GM23338 (cell line): ENCODE measurements around the gene WIPI1. TPM values are rescaled to one million over a fixed set of nuclear protein-coding genes. Genes with fewer than 3 reads are reported as not detected.

Experiments
- ATAC-seq: fragments of 200-7000 bp; cut with Tn5 transposase; 3 replicates; pipeline ENCODE4 v1.9.1; 2020
- DNase-seq: peaks from one replicate; pipeline ENCODE4 v3.0.0-alpha.2; 2015; ENCODE audit warnings: low spot score
- H2AFZ ChIP-seq: fragments of 200-600 bp; sonication (generic); 2 replicates; pipeline ENCODE4 v1.8.0; 2016; ENCODE audit warnings: antibody characterized with exemption, mild to moderate bottlenecking, moderate library complexity
- H3F3A ChIP-seq: fragments of 200-600 bp; sonication (generic); replicated peaks from 2 replicates; pipeline ENCODE4 v1.8.0; 2017; ENCODE audit warnings: antibody characterized with exemption, mixed run types, low read depth
- H3K27ac ChIP-seq: fragments of 200-600 bp; sonication (generic); 2 replicates; pipeline ENCODE4 v1.6.1; 2016; ENCODE audit warnings: low read depth
- H3K27me3 ChIP-seq: fragments of 200-600 bp; sonication (generic); 2 replicates; pipeline ENCODE4 v1.8.0; 2016; ENCODE audit warnings: mild to moderate bottlenecking, mixed run types, moderate library complexity; ENCODE audit not compliant: insufficient read depth
- H3K36me3 ChIP-seq: fragments of 200-600 bp; sonication (generic); 2 replicates; pipeline ENCODE4 v1.8.0; 2016; ENCODE audit warnings: mild to moderate bottlenecking; ENCODE audit not compliant: insufficient read depth
- H3K4me1 ChIP-seq: fragments of 200-600 bp; sonication (generic); 2 replicates; pipeline ENCODE4 v1.8.0; 2016; ENCODE audit warnings: mild to moderate bottlenecking, moderate library complexity; ENCODE audit not compliant: insufficient read depth
- H3K4me2 ChIP-seq: fragments of 200-600 bp; sonication (generic); 2 replicates; pipeline ENCODE4 v1.7.1; 2017; ENCODE audit warnings: mixed run types
- H3K4me3 ChIP-seq: fragments of 200-600 bp; sonication (generic); 2 replicates; pipeline ENCODE4 v1.6.1; 2016; ENCODE audit warnings: mixed run types
- H3K79me2 ChIP-seq: fragments of 200-600 bp; sonication (generic); replicated peaks from 2 replicates; pipeline ENCODE4 v1.8.0; 2017; ENCODE audit warnings: mild to moderate bottlenecking; ENCODE audit not compliant: insufficient read depth
- H3K9me2 ChIP-seq: fragments of 200-600 bp; sonication (generic); 2 replicates; pipeline ENCODE4 v1.8.0; 2017; ENCODE audit not compliant: insufficient read depth
- H4K20me1 ChIP-seq: fragments of 200-600 bp; sonication (generic); replicated peaks from 2 replicates; pipeline ENCODE4 v1.8.0; 2017; ENCODE audit warnings: mild to moderate bottlenecking; ENCODE audit not compliant: insufficient read depth
- H3K27ac Mint-ChIP-seq: 2 replicates; pipeline ENCODE4 v1.8.0; 2020; ENCODE audit warnings: inconsistent platforms, mild to moderate bottlenecking, moderate library complexity, mixed read lengths
- H3K27me3 Mint-ChIP-seq: 3 replicates; pipeline ENCODE4 v1.8.0; 2022; ENCODE audit warnings: low read depth, mild to moderate bottlenecking, moderate library complexity, mixed read lengths, inconsistent platforms; ENCODE audit not compliant: insufficient read depth, poor library complexity
- H3K36me3 Mint-ChIP-seq: 3 replicates; pipeline ENCODE4 v1.8.0; 2021; ENCODE audit warnings: low read depth, mild to moderate bottlenecking, inconsistent platforms, moderate library complexity, mixed read lengths
- H3K4me1 Mint-ChIP-seq: 3 replicates; pipeline ENCODE4 v1.8.0; 2020; ENCODE audit warnings: mild to moderate bottlenecking, inconsistent platforms, mixed read lengths
- H3K4me3 Mint-ChIP-seq: 3 replicates; pipeline ENCODE4 v1.8.0; 2021; ENCODE audit warnings: moderate library complexity, mild to moderate bottlenecking, inconsistent platforms, mixed read lengths
- H3K9me3 Mint-ChIP-seq: 3 replicates; pipeline ENCODE4 v1.8.0; 2020; ENCODE audit warnings: moderate library complexity, mild to moderate bottlenecking, inconsistent platforms, mixed read lengths
- EZH2phosphoT487 ChIP-seq: fragments of 200-600 bp; sonication (generic); IDR thresholded peaks from one replicate; pipeline ENCODE4 v1.8.1; 2018; ENCODE audit warnings: antibody characterized with exemption; ENCODE audit not compliant: unreplicated experiment
- JUNB ChIP-seq: IDR thresholded peaks from one replicate; pipeline ENCODE4 v1.6.1; 2016; ENCODE audit warnings: antibody characterized with exemption; ENCODE audit not compliant: unreplicated experiment
- POLR2AphosphoS5 ChIP-seq: IDR thresholded peaks from 2 replicates; pipeline ENCODE4 v1.6.1; 2016; ENCODE audit warnings: antibody characterized with exemption, low read depth
- ZNF114 ChIP-seq: fragments of 250-450 bp; sonication (Bioruptor Pico); IDR thresholded peaks from 2 replicates; pipeline ENCODE4 v1.5.0; 2020; ENCODE audit warnings: mild to moderate bottlenecking, moderate library complexity
- ZNF331 ChIP-seq: fragments of 250-450 bp; sonication (Bioruptor Pico); IDR thresholded peaks from 2 replicates; pipeline ENCODE4 v1.5.0; 2020; ENCODE audit warnings: low read depth, mild to moderate bottlenecking, moderate library complexity
- polyA plus RNA-seq: library from polyadenylated mRNA; unstranded; fragments of >200 nt; fragmentation: Nextera tagmentation; extraction: Ambion mirVana; gene quantifications from 2 replicates; pipeline ENCODE4 v1.2.1, GENCODE V29; 2016
- total RNA-seq: library from RNA; depleted of rRNA; stranded (reverse); fragments of >200 nt; shearing (Covaris generic); gene quantifications from 2 replicates; pipeline ENCODE4 v1.2.3, GENCODE V29; 2014
- TF ChIP-seq, protein P1 (sequence below): IDR thresholded peaks from 2 replicates; pipeline ENCODE4 v1.6.1; 2016; ENCODE audit warnings: antibody characterized with exemption
- TF ChIP-seq, protein P2 (sequence below): IDR thresholded peaks from one replicate; pipeline ENCODE4 v1.6.1; 2018; ENCODE audit warnings: antibody characterized with exemption; ENCODE audit not compliant: unreplicated experiment
- TF ChIP-seq, protein P3 (sequence below), 2 experiments: fragments of 200-600 bp in 1 of 2; sonication (generic) in 1 of 2; conservative IDR thresholded peaks; 2 replicates each; pipeline versions ENCODE4 v1.5.1 to v1.6.1; 2016 to 2017; ENCODE audit warnings: antibody characterized with exemption in 2 of 2, low read depth in 2 of 2, mild to moderate bottlenecking in 2 of 2, moderate library complexity in 1 of 2

The WIPI1 gene
- total and polyA plus RNA-seq, 2 experiments from 2014 or later: 24.1 to 29.3 TPM

DNA sequence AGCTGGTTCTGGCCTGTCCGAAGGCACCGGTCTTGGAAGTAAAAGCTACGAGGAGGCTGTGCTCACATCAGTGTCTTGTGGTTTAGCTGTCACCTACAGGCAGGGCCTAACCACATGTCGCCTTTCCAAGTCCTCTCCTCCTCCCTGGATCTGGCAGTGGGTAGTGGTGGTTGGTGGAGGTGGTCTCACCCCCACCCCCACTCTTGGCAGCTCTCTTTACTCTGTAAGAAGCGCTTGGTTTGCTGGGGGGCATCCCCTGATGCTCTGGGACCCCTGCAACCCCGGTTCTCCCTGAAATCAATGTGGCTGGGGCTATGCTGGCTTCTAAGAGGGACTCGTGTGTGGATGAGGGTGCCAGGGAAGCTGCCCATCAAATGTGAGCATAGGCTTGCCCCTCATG is 68.3 kb downstream of the WIPI1 start:
- no peak overlapping the region for H2AFZ ChIP-seq
- H3K36me3 ChIP-seq: no peaks in the 10 kb centered on the region
- DNase-seq (no peak), ATAC-seq (no peak)
- no peaks in the 10 kb centered on the region for H4K20me1 ChIP-seq
- H3K36me3 Mint-ChIP-seq: no peaks in the 10 kb centered on the region
- H3K27ac Mint-ChIP-seq: no peak overlapping the region
- no peaks in the 10 kb centered on the region for H3K9me2 ChIP-seq
- no peak for TF ChIP-seq JUNB
- TF ChIP-seq, protein P1, sequence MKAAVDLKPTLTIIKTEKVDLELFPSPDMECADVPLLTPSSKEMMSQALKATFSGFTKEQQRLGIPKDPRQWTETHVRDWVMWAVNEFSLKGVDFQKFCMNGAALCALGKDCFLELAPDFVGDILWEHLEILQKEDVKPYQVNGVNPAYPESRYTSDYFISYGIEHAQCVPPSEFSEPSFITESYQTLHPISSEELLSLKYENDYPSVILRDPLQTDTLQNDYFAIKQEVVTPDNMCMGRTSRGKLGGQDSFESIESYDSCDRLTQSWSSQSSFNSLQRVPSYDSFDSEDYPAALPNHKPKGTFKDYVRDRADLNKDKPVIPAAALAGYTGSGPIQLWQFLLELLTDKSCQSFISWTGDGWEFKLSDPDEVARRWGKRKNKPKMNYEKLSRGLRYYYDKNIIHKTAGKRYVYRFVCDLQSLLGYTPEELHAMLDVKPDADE: no peak
- TF ChIP-seq, protein P2, sequence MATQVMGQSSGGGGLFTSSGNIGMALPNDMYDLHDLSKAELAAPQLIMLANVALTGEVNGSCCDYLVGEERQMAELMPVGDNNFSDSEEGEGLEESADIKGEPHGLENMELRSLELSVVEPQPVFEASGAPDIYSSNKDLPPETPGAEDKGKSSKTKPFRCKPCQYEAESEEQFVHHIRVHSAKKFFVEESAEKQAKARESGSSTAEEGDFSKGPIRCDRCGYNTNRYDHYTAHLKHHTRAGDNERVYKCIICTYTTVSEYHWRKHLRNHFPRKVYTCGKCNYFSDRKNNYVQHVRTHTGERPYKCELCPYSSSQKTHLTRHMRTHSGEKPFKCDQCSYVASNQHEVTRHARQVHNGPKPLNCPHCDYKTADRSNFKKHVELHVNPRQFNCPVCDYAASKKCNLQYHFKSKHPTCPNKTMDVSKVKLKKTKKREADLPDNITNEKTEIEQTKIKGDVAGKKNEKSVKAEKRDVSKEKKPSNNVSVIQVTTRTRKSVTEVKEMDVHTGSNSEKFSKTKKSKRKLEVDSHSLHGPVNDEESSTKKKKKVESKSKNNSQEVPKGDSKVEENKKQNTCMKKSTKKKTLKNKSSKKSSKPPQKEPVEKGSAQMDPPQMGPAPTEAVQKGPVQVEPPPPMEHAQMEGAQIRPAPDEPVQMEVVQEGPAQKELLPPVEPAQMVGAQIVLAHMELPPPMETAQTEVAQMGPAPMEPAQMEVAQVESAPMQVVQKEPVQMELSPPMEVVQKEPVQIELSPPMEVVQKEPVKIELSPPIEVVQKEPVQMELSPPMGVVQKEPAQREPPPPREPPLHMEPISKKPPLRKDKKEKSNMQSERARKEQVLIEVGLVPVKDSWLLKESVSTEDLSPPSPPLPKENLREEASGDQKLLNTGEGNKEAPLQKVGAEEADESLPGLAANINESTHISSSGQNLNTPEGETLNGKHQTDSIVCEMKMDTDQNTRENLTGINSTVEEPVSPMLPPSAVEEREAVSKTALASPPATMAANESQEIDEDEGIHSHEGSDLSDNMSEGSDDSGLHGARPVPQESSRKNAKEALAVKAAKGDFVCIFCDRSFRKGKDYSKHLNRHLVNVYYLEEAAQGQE: no peak
- TF ChIP-seq, protein P3, sequence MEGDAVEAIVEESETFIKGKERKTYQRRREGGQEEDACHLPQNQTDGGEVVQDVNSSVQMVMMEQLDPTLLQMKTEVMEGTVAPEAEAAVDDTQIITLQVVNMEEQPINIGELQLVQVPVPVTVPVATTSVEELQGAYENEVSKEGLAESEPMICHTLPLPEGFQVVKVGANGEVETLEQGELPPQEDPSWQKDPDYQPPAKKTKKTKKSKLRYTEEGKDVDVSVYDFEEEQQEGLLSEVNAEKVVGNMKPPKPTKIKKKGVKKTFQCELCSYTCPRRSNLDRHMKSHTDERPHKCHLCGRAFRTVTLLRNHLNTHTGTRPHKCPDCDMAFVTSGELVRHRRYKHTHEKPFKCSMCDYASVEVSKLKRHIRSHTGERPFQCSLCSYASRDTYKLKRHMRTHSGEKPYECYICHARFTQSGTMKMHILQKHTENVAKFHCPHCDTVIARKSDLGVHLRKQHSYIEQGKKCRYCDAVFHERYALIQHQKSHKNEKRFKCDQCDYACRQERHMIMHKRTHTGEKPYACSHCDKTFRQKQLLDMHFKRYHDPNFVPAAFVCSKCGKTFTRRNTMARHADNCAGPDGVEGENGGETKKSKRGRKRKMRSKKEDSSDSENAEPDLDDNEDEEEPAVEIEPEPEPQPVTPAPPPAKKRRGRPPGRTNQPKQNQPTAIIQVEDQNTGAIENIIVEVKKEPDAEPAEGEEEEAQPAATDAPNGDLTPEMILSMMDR (conservative IDR thresholded peaks at IDR 0.05; ENCODE audit: low read depth in 2 of 2): no peak
- TF ChIP-seq EZH2phosphoT487: no peak
- no peak for TF ChIP-seq POLR2AphosphoS5
- no peak for TF ChIP-seq ZNF331 (CRISPR knock-in tag)
- H3K4me2 ChIP-seq: no peak overlapping the region
- H3K27ac ChIP-seq: no peak overlapping the region
- no peaks in the 10 kb centered on the region for H3K79me2 ChIP-seq
- H3K9me3 Mint-ChIP-seq: no peaks in the 10 kb centered on the region; the same call in 2 of the 3 replicates
- H3K4me1 ChIP-seq: no peaks in the 10 kb centered on the region
- no peak overlapping the region for H3K4me3 ChIP-seq
- H3K27me3 Mint-ChIP-seq: peaks cover 6% of the 10 kb centered on the region
- no peaks in the 10 kb centered on the region for H3K27me3 ChIP-seq
- no peak overlapping the region for H3K4me3 Mint-ChIP-seq
- H3F3A ChIP-seq: no peaks in the 10 kb centered on the region
- no peaks in the 10 kb centered on the region; the same call in 2 of the 3 replicates for H3K4me1 Mint-ChIP-seq

DNA sequence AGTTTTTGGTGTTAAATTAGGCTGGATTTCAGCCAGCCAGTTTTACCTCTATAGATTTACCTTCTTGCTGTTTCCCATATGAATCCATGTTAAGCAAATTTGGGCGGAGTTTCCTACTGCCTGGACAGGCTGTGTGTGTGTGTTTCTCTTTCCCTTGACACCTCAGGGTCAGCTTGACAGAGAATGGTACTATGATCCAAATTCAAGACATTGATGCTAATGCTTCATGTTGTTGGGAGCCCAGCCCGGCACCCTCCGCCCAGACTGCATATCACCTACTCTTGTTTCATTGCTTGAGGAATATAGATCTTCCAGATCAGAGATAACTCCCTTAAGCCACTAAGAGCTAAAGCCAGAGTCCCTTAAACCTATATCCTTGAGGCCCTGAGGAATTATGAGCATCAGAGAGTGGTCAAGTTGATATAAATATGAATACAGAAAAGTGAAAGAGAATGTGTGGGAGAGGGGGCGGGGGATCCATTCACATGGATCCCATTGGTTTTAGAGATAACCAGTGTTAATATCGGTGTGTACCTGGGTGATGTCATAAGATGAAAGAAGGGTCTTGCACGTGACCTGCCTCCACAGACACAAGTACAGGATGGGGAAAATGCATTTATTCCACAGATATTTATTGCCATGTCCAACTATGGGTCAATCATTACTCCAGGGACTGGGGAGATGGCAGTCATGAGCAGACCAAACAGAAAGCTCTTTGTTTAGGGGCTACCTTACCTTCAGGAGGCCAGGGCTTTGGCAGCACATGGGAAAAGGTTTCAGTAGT is 69.7 kb downstream of the WIPI1 start:
- no peak overlapping the region for H3K27ac ChIP-seq
- H3K36me3 ChIP-seq: no peaks in the 10 kb centered on the region
- H4K20me1 ChIP-seq: no peaks in the 10 kb centered on the region
- Mint-ChIP-seq H3K27me3 (peaks cover 6% of the 10 kb centered on the region), H3K4me1 (no peaks in the 10 kb centered on the region; the same call in 2 of the 3 replicates), H3K27ac (no peak overlapping the region), H3K4me3 (no peak overlapping the region), H3K9me3 (no peaks in the 10 kb centered on the region; the same call in 2 of the 3 replicates), H3K36me3 (no peaks in the 10 kb centered on the region)
- no peaks in the 10 kb centered on the region for H3K79me2 ChIP-seq
- H3K4me1 ChIP-seq: no peaks in the 10 kb centered on the region
- DNase-seq (no peak), ATAC-seq (no peak)
- no peaks in the 10 kb centered on the region for H3K9me2 ChIP-seq
- H3K4me2 ChIP-seq: no peak overlapping the region
- H3K27me3 ChIP-seq: no peaks in the 10 kb centered on the region
- H3K4me3 ChIP-seq: no peak overlapping the region
- no peaks in the 10 kb centered on the region for H3F3A ChIP-seq
- no peak overlapping the region for H2AFZ ChIP-seq
- no peak for TF ChIP-seq ZNF114 (CRISPR knock-in tag)
- TF ChIP-seq POLR2AphosphoS5: no peak
